Uterus (tissue), 4 donors: Measurements from ENCODE around the gene GABRG3. TPM values are rescaled to one million over a fixed set of nuclear protein-coding genes. Genes with fewer than 3 reads are reported as not detected.

Experiments used
- DNase-seq, 2 donors: peaks; one replicate each; pipeline ENCODE4 v3.0.0-alpha.2; 2019 to 2020
- H3K27ac ChIP-seq, 2 donors: fragments of 200-600 bp; sonication (generic); 1 replicate in 1 of 2; 2 replicates in 1 of 2; pipeline ENCODE4 v1.5.1; 2016 to 2018
- H3K27me3 ChIP-seq, 2 donors: fragments of 200-600 bp; sonication (generic); one replicate each; pipeline ENCODE4 v1.5.1; 2018 to 2019; ENCODE audit warnings: control low read depth in 1 of 2
- H3K36me3 ChIP-seq, 2 donors: fragments of 200-600 bp; sonication (generic); one replicate each; pipeline ENCODE4 v1.5.1; 2019; ENCODE audit warnings: control low read depth in 1 of 2
- H3K4me1 ChIP-seq, 2 donors: fragments of 200-600 bp; sonication (generic); one replicate each; pipeline ENCODE4 v1.5.1; 2018 to 2019; ENCODE audit warnings: control low read depth in 1 of 2
- H3K4me3 ChIP-seq, 2 donors: fragments of 200-600 bp; sonication (generic); 1 replicate in 1 of 2; 2 replicates in 1 of 2; pipeline ENCODE4 v1.5.1; 2018 to 2019; ENCODE audit warnings: mild to moderate bottlenecking in 1 of 2
- H3K9me3 ChIP-seq, 2 donors: fragments of 200-600 bp; sonication (generic); one replicate each; pipeline ENCODE4 v1.5.1; 2019; ENCODE audit warnings: control low read depth in 1 of 2
- POLR2A ChIP-seq, 2 donors: fragments of 450-650 bp; IDR thresholded peaks; one replicate each; pipeline ENCODE4 v1.6.1; 2016; ENCODE audit warnings: antibody characterized with exemption in 2 of 2, mild to moderate bottlenecking in 1 of 2, moderate library complexity in 1 of 2
- intact Hi-C: fragments of 100-400 bp; cut with DNase I; formaldehyde crosslinking; loops from one replicate; pipeline ENCODE4 v1.15.1; 2023; ENCODE audit warnings: low total_unique reads
- total RNA-seq, 4 donors: library from RNA; depleted of rRNA in 3 of 4; stranded (reverse); fragments of >200 nt in 3 of 4; gene quantifications; one replicate each; pipeline versions ENCODE4 v1.1.0 to v1.2.4, GENCODE V29; 2014 to 2023
- TF ChIP-seq, protein P1 (sequence below), 4 experiments: fragments of 200-600 bp in 2 of 4; fragments of 450-650 bp in 2 of 4; sonication (generic) in 2 of 4; IDR thresholded peaks; one replicate each; pipeline ENCODE4 v1.5.1; 2016 to 2019; ENCODE audit warnings: antibody characterized with exemption in 4 of 4, mild to moderate bottlenecking in 2 of 4, moderate library complexity in 1 of 4
- donor health status: DM: yes; HTN: yes; CAD: no.

Gene GABRG3
- total RNA-seq, 4 donors from 2014 or later = 3.0 TPM; not detected in 3

GRCh38 chr15:27535445-27536129 is 564.6 kb downstream of the GABRG3 start:
- Histone ChIP-seq H3K4me1 (no peaks in the 10 kb centered on the region), H3K27ac (no peak overlapping the region), H3K27me3 (no peaks in the 10 kb centered on the region), H3K4me3 (no peak overlapping the region), H3K9me3 (no peaks in the 10 kb centered on the region), H3K36me3 (no peaks in the 10 kb centered on the region)
- intact Hi-C loops = no loop called here
- TF ChIP-seq POLR2A (IDR thresholded peaks at IDR 0.05) = no peak
- TF ChIP-seq, protein P1, sequence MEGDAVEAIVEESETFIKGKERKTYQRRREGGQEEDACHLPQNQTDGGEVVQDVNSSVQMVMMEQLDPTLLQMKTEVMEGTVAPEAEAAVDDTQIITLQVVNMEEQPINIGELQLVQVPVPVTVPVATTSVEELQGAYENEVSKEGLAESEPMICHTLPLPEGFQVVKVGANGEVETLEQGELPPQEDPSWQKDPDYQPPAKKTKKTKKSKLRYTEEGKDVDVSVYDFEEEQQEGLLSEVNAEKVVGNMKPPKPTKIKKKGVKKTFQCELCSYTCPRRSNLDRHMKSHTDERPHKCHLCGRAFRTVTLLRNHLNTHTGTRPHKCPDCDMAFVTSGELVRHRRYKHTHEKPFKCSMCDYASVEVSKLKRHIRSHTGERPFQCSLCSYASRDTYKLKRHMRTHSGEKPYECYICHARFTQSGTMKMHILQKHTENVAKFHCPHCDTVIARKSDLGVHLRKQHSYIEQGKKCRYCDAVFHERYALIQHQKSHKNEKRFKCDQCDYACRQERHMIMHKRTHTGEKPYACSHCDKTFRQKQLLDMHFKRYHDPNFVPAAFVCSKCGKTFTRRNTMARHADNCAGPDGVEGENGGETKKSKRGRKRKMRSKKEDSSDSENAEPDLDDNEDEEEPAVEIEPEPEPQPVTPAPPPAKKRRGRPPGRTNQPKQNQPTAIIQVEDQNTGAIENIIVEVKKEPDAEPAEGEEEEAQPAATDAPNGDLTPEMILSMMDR (IDR thresholded peaks at IDR 0.05) = no peak
- DNase-seq = no peak

DNA sequence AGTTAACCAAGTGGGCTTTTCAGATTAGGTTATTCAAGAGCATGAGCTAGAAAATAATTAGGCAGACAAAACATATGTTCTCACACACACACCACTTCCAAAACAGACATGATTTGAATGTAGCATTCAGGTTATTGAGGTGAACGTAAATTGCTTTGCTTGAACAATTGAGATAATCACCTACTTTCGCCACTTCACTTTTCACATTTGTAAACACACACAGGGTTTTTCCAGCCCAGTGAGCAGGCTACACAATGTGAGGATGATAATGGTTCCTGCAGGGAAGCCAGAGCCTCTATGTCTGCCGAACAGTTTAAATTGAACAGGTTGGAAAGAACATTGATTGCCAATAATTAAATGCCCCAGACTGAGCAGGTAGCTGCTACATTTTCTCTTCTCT is 567.3 kb downstream of the GABRG3 start:
- Histone ChIP-seq H3K4me1 (no peaks in the 10 kb centered on the region), H3K36me3 (no peaks in the 10 kb centered on the region), H3K4me3 (no peak overlapping the region), H3K27me3 (no peaks in the 10 kb centered on the region), H3K9me3 (no peaks in the 10 kb centered on the region), H3K27ac (no peak overlapping the region)
- intact Hi-C loops = no loop called here
- no peak for DNase-seq
- TF ChIP-seq POLR2A (IDR thresholded peaks at IDR 0.05) = no peak
- TF ChIP-seq, protein P1 (IDR thresholded peaks at IDR 0.05) = no peak

- no peaks in the 10 kb centered on the region for H3K36me3 ChIP-seq
- no peaks in the 10 kb centered on the region for H3K9me3 ChIP-seq
- TF ChIP-seq POLR2A (IDR thresholded peaks at IDR 0.05) = no peak
- TF ChIP-seq, protein P1 (IDR thresholded peaks at IDR 0.05) = no peak
- DNase-seq = no peak
- no peak overlapping the region for H3K4me3 ChIP-seq
- intact Hi-C loops = no loop called here
- no peaks in the 10 kb centered on the region for H3K27me3 ChIP-seq
- no peak overlapping the region for H3K27ac ChIP-seq
- no peaks in the 10 kb centered on the region for H3K4me1 ChIP-seq
Measured at GRCh38 chr15:27541581-27541980, 570.6 kb downstream of the GABRG3 start.

DNA sequence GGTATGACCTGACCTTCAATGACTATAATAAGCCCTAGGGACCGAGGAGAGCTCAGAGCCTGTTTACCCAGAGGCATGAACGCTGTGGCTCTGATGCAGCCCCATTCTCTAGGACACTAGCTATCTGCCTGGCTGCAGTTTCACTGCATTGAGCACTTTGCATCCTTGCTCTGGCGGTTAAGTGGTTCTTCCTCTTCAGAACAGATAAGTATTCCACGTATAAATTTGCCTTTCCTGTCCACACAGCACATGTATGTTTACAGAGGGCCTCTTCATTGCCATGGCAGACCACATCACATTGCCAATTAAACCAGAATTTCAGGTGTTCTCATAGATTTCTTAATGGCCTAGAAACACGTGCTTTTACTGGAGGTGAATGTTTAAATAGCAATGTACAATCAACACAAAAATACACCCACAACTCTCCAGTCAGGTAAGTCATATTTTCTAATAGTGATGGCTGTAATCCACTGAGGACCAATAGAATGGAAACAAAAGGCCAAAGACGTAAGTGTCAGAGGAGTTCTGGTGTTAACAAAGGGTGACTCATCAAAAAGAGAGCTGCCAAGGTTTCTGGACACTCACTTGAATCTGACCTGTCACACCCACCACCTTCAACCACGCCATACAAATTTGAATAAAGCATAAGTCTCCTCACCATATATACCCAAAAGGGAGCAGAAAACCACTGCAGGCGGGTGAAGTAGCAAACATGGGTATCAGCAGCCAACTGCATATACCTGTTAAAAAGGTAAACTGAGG is 574.7 kb downstream of the GABRG3 start:
- Histone ChIP-seq H3K4me3 (no peak overlapping the region), H3K9me3 (no peaks in the 10 kb centered on the region), H3K4me1 (no peaks in the 10 kb centered on the region), H3K36me3 (no peaks in the 10 kb centered on the region), H3K27me3 (no peaks in the 10 kb centered on the region), H3K27ac (no peak overlapping the region)
- DNase-seq = no peak
- intact Hi-C loops = no loop called here
- TF ChIP-seq POLR2A (IDR thresholded peaks at IDR 0.05) = no peak
- TF ChIP-seq, protein P1 (IDR thresholded peaks at IDR 0.05) = no peak

GRCh38 chr15:27549746-27550145 is 578.8 kb downstream of the GABRG3 start:
- Histone ChIP-seq H3K9me3 (no peaks in the 10 kb centered on the region), H3K4me3 (no peak overlapping the region), H3K36me3 (no peaks in the 10 kb centered on the region), H3K27ac (no peak overlapping the region), H3K27me3 (no peaks in the 10 kb centered on the region), H3K4me1 (no peaks in the 10 kb centered on the region)
- no peak for TF ChIP-seq POLR2A (IDR thresholded peaks at IDR 0.05)
- TF ChIP-seq, protein P1 (IDR thresholded peaks at IDR 0.05) = no peak
- intact Hi-C loops = no loop called here
- no peak for DNase-seq
